SW480 (cell line): ENCODE results near the gene ARMC5.
"Not testable (repeated sequence)": the region's sequence is repeated elsewhere in the genome, so short reads cannot be mapped to it uniquely, and the experiment has no call there.

Experiments
- DNase-seq: peaks from one replicate; pipeline ENCODE4 v3.0.0-alpha.2; 2016; ENCODE audit warnings: low spot score

Gene ARMC5

GRCh38 chr16:31458844-31459686 is at the start of gene ARMC5:
Gene ARMC5, plus strand, starts transcription at chr16:31459501. Its CDS starts 24 bp downstream, at chr16:31459525.
- DNase-seq: peak; percentile 98

- no peak for DNase-seq
Observed at GRCh38 chr16:31410082-31410481, 49.2 kb upstream of the ARMC5 start.

- DNase-seq: no peak
Observed at GRCh38 chr16:31411024-31411844, 48.1 kb upstream of the ARMC5 start.

GRCh38 chr16:31412750-31413149 is 46.6 kb upstream of the ARMC5 start:
- no peak for DNase-seq

- DNase-seq: no peak
Observed at GRCh38 chr16:31413381-31413780, 45.9 kb upstream of the ARMC5 start.

GRCh38 chr16:31413943-31414342 is 45.4 kb upstream of the ARMC5 start:
- DNase-seq: no peak

GRCh38 chr16:31414706-31415105 is 44.6 kb upstream of the ARMC5 start:
- DNase-seq: no peak

GRCh38 chr16:31416371-31416770 is 42.9 kb upstream of the ARMC5 start:
- DNase-seq: no peak

- not testable (repeated sequence) for DNase-seq
Observed at GRCh38 chr16:31417036-31417435, 42.3 kb upstream of the ARMC5 start.

- DNase-seq: no peak
Observed at GRCh38 chr16:31417916-31418315, 41.4 kb upstream of the ARMC5 start.

GRCh38 chr16:31420037-31420436 is 39.3 kb upstream of the ARMC5 start:
- no peak for DNase-seq

GRCh38 chr16:31421587-31421986 is 37.7 kb upstream of the ARMC5 start:
- no peak for DNase-seq

- no peak for DNase-seq
Observed at GRCh38 chr16:31423241-31423640, 36.1 kb upstream of the ARMC5 start.

GRCh38 chr16:31423801-31424200 is 35.5 kb upstream of the ARMC5 start:
- no peak for DNase-seq

GRCh38 chr16:31427441-31428278 is 31.6 kb upstream of the ARMC5 start:
- DNase-seq: no peak

GRCh38 chr16:31428279-31428597 is 31.1 kb upstream of the ARMC5 start, which contains the start of gene COX6A2:
Gene COX6A2, minus strand, starts transcription at chr16:31428360. Its CDS starts 35 bp downstream, at chr16:31428325.
- no peak for DNase-seq

- DNase-seq: no peak
Observed at GRCh38 chr16:31428638-31429247, 30.6 kb upstream of the ARMC5 start.

GRCh38 chr16:31429314-31429713 is 30.0 kb upstream of the ARMC5 start:
- DNase-seq: no peak

- no peak for DNase-seq
Observed at GRCh38 chr16:31429796-31430195, 29.5 kb upstream of the ARMC5 start.

- DNase-seq: no peak
Observed at GRCh38 chr16:31430380-31431052, 28.8 kb upstream of the ARMC5 start.
